ENCODE measurements around the gene LILRB5. TPM values are rescaled to one million over a fixed set of nuclear protein-coding genes. Genes with fewer than 3 reads are reported as not detected.

Gene LILRB5
- total and polyA plus RNA-seq, 5 donors from 2014 or later: not detected

DNA sequence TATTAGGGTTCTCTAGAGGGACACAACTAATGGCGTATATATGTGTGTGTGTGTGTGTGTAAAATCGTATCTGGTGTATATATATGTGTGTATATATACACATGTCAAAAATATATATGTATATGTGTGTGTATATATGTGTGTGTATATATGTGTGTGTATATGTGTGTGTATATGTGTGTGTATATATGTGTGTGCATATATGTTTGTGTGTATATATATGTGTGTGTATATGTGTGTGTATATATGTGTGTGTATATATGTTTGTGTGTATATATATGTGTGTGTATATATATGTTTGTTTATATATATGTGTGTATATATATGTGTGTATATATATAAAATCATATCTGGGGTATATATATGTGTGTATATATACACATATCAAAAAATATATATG, 5.4 kb upstream of the LILRB5 start:
- H3K4me1 ChIP-seq (ENCODE audit: control insufficient read depth, insufficient read depth, low read length, poor library complexity, severe bottlenecking): no peaks in the 10 kb centered on the region
- no peak overlapping the region for H3K27ac Mint-ChIP-seq
- H3K36me3 ChIP-seq (ENCODE audit: control insufficient read depth, insufficient read depth, low read length): no peaks in the 10 kb centered on the region
- no peaks in the 10 kb centered on the region for H3K27me3 Mint-ChIP-seq
- no peak overlapping the region for H3K4me3 Mint-ChIP-seq
- no peaks in the 10 kb centered on the region for H3K36me3 Mint-ChIP-seq
- no peaks in the 10 kb centered on the region for H3K9me3 Mint-ChIP-seq
- no peak overlapping the region for H3K4me3 ChIP-seq (ENCODE audit: low read depth, low read length)
- no peaks in the 10 kb centered on the region for H3K9me3 ChIP-seq (ENCODE audit: control insufficient read depth in 2 of 2, low read length in 2 of 2)
- H3K27ac ChIP-seq (ENCODE audit: insufficient read depth, low read length, poor library complexity, severe bottlenecking): no peak overlapping the region
- peaks cover 0 to 3% (median 0%) of the 10 kb centered on the region in 4 donors for H3K4me1 Mint-ChIP-seq
- DNase-seq (no peak), ATAC-seq (ENCODE audit: low read depth in 2 of 2) (no peak)
- H3K27me3 ChIP-seq (ENCODE audit: control insufficient read depth, insufficient read depth, low read length): no peaks in the 10 kb centered on the region

DNA sequence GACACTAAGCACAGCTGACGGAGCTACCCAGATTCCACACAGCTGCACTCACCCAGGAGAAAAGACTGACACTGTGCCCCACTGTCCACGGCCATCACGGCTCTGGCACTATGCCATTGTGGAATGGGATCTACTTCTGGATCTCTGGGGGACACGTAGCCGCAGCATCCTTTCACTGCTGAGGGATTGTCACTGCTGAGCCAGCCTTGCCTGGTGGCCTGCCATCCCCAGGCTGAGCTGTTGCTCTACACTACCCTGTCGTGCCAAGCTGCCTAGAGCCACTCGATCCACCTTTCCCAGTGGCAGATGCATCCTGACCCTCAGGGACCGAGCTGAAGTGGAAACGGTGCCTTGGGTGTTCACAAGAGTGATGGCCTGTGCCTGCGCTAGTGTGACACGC, 5.0 kb upstream of the LILRB5 start:
- no peaks in the 10 kb centered on the region for H3K27me3 Mint-ChIP-seq
- H3K36me3 Mint-ChIP-seq: no peaks in the 10 kb centered on the region
- no peak overlapping the region for H3K27ac ChIP-seq (ENCODE audit: insufficient read depth, low read length, poor library complexity, severe bottlenecking)
- H3K4me3 Mint-ChIP-seq: no peak overlapping the region
- ATAC-seq (ENCODE audit: low read depth in 2 of 2) (no peak), DNase-seq (no peak)
- H3K27ac Mint-ChIP-seq: no peak overlapping the region
- no peaks in the 10 kb centered on the region for H3K9me3 ChIP-seq (ENCODE audit: control insufficient read depth in 2 of 2, low read length in 2 of 2)
- no peaks in the 10 kb centered on the region for H3K36me3 ChIP-seq (ENCODE audit: control insufficient read depth, insufficient read depth, low read length)
- no peaks in the 10 kb centered on the region for H3K27me3 ChIP-seq (ENCODE audit: control insufficient read depth, insufficient read depth, low read length)
- H3K4me3 ChIP-seq (ENCODE audit: low read depth, low read length): no peak overlapping the region
- H3K9me3 Mint-ChIP-seq: no peaks in the 10 kb centered on the region
- H3K4me1 ChIP-seq (ENCODE audit: control insufficient read depth, insufficient read depth, low read length, poor library complexity, severe bottlenecking): no peaks in the 10 kb centered on the region
- peaks cover 0 to 3% (median 0%) of the 10 kb centered on the region in 4 donors for H3K4me1 Mint-ChIP-seq

DNA sequence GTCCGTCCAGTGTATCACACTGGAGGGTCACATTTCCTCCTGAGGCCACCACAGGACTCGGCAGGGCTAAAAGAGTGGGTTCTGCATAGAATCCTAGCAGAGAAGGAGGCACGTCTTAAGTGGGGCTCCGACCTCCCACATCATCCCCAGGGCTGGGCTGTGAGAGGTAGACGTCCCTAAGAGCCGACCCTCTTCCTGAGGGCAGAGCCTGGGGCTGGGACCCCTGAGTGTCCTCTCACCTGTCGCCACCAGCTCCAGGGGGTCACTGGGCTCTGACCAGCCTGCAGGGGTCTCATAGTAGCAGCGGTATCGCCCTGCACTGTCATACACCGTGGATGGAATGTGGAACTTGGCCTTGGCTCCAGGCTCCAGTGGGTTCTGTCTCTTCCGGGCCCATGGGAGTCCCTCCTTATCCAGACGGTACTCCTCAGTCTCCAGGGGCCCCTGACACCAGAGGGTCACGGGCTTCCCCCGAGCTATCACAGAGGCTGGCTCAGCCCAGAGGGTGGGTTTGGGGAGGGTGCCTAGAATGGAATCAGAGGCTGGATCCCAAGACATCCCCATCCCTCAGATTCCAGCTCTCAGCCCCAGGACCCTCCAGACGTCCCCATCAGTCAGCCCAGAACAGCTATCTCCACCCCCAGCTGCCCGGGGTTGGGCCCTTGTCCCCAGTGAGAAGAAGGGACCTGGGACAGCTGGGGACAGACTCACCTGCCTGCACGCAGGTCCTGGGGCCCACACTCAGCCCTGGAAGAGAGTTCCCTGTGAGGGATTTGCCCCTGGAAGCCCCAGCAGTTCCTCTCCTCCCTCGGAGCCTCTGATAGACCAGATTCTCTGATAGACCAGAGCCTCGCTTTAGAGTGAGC, 590 bp downstream of the LILRB5 start:
- Mint-ChIP-seq H3K4me3 (no peak overlapping the region), H3K4me1 (no peaks in the 10 kb centered on the region), H3K9me3 (no peaks in the 10 kb centered on the region), H3K27ac (no peak overlapping the region), H3K36me3 (no peaks in the 10 kb centered on the region), H3K27me3 (no peaks in the 10 kb centered on the region)
- H3K36me3 ChIP-seq (ENCODE audit: control insufficient read depth, insufficient read depth, low read length): no peaks in the 10 kb centered on the region
- H3K9me3 ChIP-seq (ENCODE audit: control insufficient read depth in 2 of 2, low read length in 2 of 2): no peaks in the 10 kb centered on the region
- DNase-seq (no peak), ATAC-seq (ENCODE audit: low read depth in 2 of 2) (no peak)
- H3K4me1 ChIP-seq (ENCODE audit: control insufficient read depth, insufficient read depth, low read length, poor library complexity, severe bottlenecking): no peaks in the 10 kb centered on the region
- no peak overlapping the region for H3K27ac ChIP-seq (ENCODE audit: insufficient read depth, low read length, poor library complexity, severe bottlenecking)
- H3K4me3 ChIP-seq (ENCODE audit: low read depth, low read length): no peak overlapping the region
- no peaks in the 10 kb centered on the region for H3K27me3 ChIP-seq (ENCODE audit: control insufficient read depth, insufficient read depth, low read length)

DNA sequence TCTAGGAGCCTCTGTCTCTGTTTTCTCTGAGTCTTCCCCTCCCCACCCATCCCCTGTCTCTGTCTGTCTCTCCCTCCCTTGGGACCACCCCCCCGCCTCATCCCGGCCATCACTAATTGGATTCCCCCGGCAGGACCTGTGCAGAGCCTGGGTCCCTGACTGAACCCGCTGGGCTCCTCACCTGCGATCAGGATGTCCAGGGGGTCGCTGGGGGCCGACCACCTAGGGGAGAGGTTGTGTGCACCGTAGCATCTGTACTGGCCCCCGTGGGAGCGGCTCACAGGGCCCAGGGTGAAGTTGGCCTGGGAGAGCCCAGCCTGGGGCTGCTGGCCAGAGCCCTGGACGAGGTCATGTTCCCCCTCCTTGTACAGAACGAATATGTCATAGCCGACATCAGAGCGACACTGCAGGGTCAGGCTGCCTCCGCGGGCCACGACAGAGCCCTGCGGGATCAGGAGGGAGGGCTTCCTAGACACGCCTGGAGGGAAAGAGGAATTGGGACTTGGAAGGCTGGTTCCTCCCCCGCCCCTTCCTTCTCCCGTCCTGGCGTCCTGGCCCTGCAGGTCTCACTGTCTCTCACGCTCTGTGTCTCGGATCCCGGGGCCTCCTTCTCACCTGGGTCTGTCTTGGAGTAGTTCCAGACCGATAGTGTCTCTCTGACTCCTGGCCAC, 1.8 kb downstream of the LILRB5 start:
- ATAC-seq (ENCODE audit: low read depth in 2 of 2): no peak
- Mint-ChIP-seq H3K9me3 (no peaks in the 10 kb centered on the region), H3K36me3 (no peaks in the 10 kb centered on the region), H3K4me3 (no peak overlapping the region), H3K27me3 (no peaks in the 10 kb centered on the region), H3K4me1 (no peaks in the 10 kb centered on the region), H3K27ac (no peak overlapping the region)
- no peak overlapping the region for H3K27ac ChIP-seq (ENCODE audit: insufficient read depth, low read length, poor library complexity, severe bottlenecking)
- no peak overlapping the region for H3K4me3 ChIP-seq (ENCODE audit: low read depth, low read length)
- DNase-seq: no peak
- H3K4me1 ChIP-seq (ENCODE audit: control insufficient read depth, insufficient read depth, low read length, poor library complexity, severe bottlenecking): no peaks in the 10 kb centered on the region
- no peaks in the 10 kb centered on the region for H3K27me3 ChIP-seq (ENCODE audit: control insufficient read depth, insufficient read depth, low read length)
- H3K9me3 ChIP-seq (ENCODE audit: control insufficient read depth in 2 of 2, low read length in 2 of 2): no peaks in the 10 kb centered on the region
- H3K36me3 ChIP-seq (ENCODE audit: control insufficient read depth, insufficient read depth, low read length): no peaks in the 10 kb centered on the region

DNA sequence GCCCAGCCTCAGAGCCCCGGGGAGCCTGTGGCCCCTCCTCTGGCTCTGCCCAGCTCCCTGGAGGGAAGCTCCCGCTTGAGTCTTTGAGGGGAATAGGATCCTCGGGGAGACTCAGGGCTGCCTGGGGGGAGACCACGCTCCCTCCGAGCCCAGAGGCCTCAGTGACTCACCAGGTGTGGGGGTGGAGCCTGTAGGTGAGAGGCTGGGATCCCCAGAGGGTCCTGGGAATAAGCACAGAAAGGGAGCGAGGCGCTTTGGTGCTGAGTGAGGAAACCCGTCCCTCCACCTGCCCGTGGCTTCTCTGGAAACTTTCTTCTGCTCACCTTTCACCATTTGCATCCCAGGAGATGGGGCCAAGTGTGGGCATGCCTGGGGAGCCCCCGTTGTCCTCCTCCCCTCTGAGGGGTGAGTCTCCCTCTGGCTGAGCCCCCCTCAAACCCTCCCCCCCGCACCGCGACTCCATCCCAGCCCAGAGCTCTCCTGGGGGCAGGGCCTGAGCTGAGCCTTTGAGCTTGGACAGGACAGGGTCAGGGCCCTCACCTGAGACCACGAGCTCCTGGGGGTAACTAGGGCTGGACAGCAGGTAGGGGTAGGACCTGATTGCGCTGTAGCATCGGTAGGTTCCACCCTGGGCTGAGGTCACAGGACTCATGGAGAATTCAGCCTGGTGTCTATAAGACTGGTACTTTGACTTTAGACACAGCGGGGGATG, 2.7 kb downstream of the LILRB5 start:
- no peak for DNase-seq
- H3K4me3 ChIP-seq (ENCODE audit: low read depth, low read length): no peak overlapping the region
- H3K4me1 Mint-ChIP-seq: no peaks in the 10 kb centered on the region
- no peaks in the 10 kb centered on the region for H3K9me3 Mint-ChIP-seq
- no peaks in the 10 kb centered on the region for H3K27me3 Mint-ChIP-seq
- H3K27ac Mint-ChIP-seq: no peak overlapping the region
- no peaks in the 10 kb centered on the region for H3K36me3 ChIP-seq (ENCODE audit: control insufficient read depth, insufficient read depth, low read length)
- H3K9me3 ChIP-seq (ENCODE audit: control insufficient read depth in 2 of 2, low read length in 2 of 2): no peaks in the 10 kb centered on the region
- H3K4me3 Mint-ChIP-seq: no peak overlapping the region
- no peak overlapping the region for H3K27ac ChIP-seq (ENCODE audit: insufficient read depth, low read length, poor library complexity, severe bottlenecking)
- H3K36me3 Mint-ChIP-seq: no peaks in the 10 kb centered on the region
- no peak for ATAC-seq (ENCODE audit: low read depth in 2 of 2)
- no peaks in the 10 kb centered on the region for H3K4me1 ChIP-seq (ENCODE audit: control insufficient read depth, insufficient read depth, low read length, poor library complexity, severe bottlenecking)
- no peaks in the 10 kb centered on the region for H3K27me3 ChIP-seq (ENCODE audit: control insufficient read depth, insufficient read depth, low read length)

DNA sequence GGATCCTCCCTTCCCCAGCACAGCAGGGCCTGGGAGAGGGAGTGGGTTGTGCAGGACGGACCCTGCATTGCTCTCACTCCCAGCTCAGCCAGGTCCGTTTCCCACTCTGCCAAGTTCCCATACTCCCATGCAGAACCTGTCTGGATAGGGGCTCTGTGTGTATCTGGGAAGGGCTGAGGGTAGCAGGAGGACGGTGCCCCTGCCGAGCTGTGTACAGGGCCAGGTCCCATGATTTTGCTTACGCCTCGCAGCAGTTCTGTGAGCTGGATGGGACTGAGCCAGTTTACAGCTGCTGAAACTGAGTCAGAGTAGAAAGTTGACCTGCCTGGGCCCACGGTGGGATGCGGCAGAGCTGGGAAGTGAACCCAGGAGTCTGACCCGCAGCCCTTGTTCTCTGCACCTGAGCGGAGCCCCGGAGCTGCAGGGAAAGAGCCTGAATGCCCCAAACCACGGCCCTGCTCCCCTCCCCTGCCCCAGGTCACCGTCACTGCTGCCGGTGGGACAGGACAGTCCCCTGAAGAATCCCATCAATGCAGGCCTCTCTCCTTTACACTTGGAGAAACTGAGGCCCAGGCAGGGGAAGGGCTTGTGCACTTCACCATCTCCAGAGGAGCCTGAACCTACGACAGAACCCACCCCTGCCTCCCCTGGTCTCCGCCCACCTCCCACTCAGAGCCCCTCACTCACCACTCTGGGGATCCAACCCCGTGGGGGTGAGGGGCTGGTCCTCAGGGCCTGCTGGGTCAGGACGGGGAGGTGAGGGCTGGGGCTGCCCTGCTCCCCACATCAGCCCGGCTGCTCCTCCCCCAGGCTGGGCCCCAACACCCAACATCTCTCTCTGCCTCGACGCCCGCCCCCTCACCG, 3.5 kb downstream of the LILRB5 start:
- Histone ChIP-seq H3K9me3 (ENCODE audit: control insufficient read depth in 2 of 2, low read length in 2 of 2) (no peaks in the 10 kb centered on the region), H3K27me3 (ENCODE audit: control insufficient read depth, insufficient read depth, low read length) (no peaks in the 10 kb centered on the region), H3K4me3 (ENCODE audit: low read depth, low read length) (no peak overlapping the region), H3K4me1 (ENCODE audit: control insufficient read depth, insufficient read depth, low read length, poor library complexity, severe bottlenecking) (no peaks in the 10 kb centered on the region), H3K27ac (ENCODE audit: insufficient read depth, low read length, poor library complexity, severe bottlenecking) (no peak overlapping the region), H3K36me3 (ENCODE audit: control insufficient read depth, insufficient read depth, low read length) (no peaks in the 10 kb centered on the region)
- ATAC-seq (ENCODE audit: low read depth in 2 of 2) (no peak), DNase-seq (no peak)
- Mint-ChIP-seq H3K4me3 (no peak overlapping the region), H3K27me3 (no peaks in the 10 kb centered on the region), H3K4me1 (no peaks in the 10 kb centered on the region), H3K36me3 (no peaks in the 10 kb centered on the region), H3K9me3 (no peaks in the 10 kb centered on the region), H3K27ac (no peak overlapping the region)

DNA sequence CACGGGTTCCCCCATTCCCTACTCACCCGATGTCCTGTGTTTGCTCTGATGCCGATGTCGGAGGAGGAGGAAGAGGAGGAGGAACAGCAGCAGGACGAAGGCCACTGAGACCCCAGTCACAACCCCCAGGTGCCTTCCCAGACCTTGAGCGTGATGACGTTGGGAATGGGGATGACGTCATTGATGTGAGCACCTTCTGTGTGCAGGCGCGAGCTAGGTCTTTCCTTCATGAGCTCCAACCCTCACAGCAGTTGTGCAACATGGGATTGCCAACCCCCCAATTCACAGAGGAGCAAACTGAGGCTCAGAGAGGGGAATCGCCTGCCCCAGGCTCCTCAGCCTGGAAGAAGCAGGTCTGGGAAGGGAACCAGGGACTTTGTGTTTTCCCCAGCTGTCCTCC, 4.2 kb downstream of the LILRB5 start:
- Mint-ChIP-seq H3K27ac (no peak overlapping the region), H3K4me3 (no peak overlapping the region), H3K4me1 (peaks cover 0 to 7% (median 1%) of the 10 kb centered on the region in 4 donors), H3K9me3 (no peaks in the 10 kb centered on the region), H3K36me3 (no peaks in the 10 kb centered on the region), H3K27me3 (no peaks in the 10 kb centered on the region)
- no peaks in the 10 kb centered on the region for H3K9me3 ChIP-seq (ENCODE audit: control insufficient read depth in 2 of 2, low read length in 2 of 2)
- H3K27ac ChIP-seq (ENCODE audit: insufficient read depth, low read length, poor library complexity, severe bottlenecking): no peak overlapping the region
- H3K4me3 ChIP-seq (ENCODE audit: low read depth, low read length): no peak overlapping the region
- no peaks in the 10 kb centered on the region for H3K27me3 ChIP-seq (ENCODE audit: control insufficient read depth, insufficient read depth, low read length)
- H3K36me3 ChIP-seq (ENCODE audit: control insufficient read depth, insufficient read depth, low read length): no peaks in the 10 kb centered on the region
- peaks cover 4% of the 10 kb centered on the region for H3K4me1 ChIP-seq (ENCODE audit: control insufficient read depth, insufficient read depth, low read length, poor library complexity, severe bottlenecking)
- DNase-seq (no peak), ATAC-seq (ENCODE audit: low read depth in 2 of 2) (no peak)

All from CD4-positive, CD25-positive, alpha-beta regulatory T cell (primary cell).